CD14-positive monocyte (primary cell): Measurements from ENCODE around the gene DCPS. TPM values are rescaled to one million over a fixed set of nuclear protein-coding genes. Genes with fewer than 3 reads are reported as not detected.
A peak's percentile ranks its signal among the peaks of the same experiment; 100 is the strongest.

Experiments used
- DNase-seq, 3 donors: peaks; one replicate each; pipeline ENCODE4 v3.0.0-alpha.2; 2011 to 2022
- H2AFZ ChIP-seq: 2 replicates; pipeline ENCODE4 v1.6.0; 2012; ENCODE audit warnings: mild to moderate bottlenecking, low read depth, low read length, inconsistent platforms; ENCODE audit not compliant: insufficient read depth, poor library complexity, severe bottlenecking
- H3K27ac ChIP-seq, 2 donors: 1 replicate in 1 of 2; 2 replicates in 1 of 2; pipeline ENCODE4 v1.5.1; 2012 to 2013; ENCODE audit warnings: low read length in 2 of 2, control low read depth in 1 of 2, inconsistent platforms in 1 of 2, low read depth in 1 of 2, mild to moderate bottlenecking in 1 of 2
- H3K27me3 ChIP-seq, 2 donors: one replicate each; pipeline versions ENCODE4 v1.6.0 to v1.6.1; 2011 to 2013; ENCODE audit warnings: low read length in 2 of 2; ENCODE audit not compliant: control insufficient read depth in 2 of 2, insufficient read depth in 2 of 2
- H3K36me3 ChIP-seq, 2 donors: replicated peaks in 1 of 2; 1 replicate in 1 of 2; 2 replicates in 1 of 2; pipeline versions ENCODE4 v1.5.1 to v1.6.1; 2012 to 2013; ENCODE audit warnings: low read length in 2 of 2, control low read depth in 1 of 2, inconsistent platforms in 1 of 2, mild to moderate bottlenecking in 1 of 2; ENCODE audit not compliant: insufficient read depth in 2 of 2, control insufficient read depth in 1 of 2
- H3K4me1 ChIP-seq, 2 donors: 1 replicate in 1 of 2; 2 replicates in 1 of 2; pipeline versions ENCODE4 v1.5.1 to v1.6.1; 2012 to 2013; ENCODE audit warnings: low read length in 2 of 2, control low read depth in 1 of 2, inconsistent platforms in 1 of 2, mild to moderate bottlenecking in 1 of 2, moderate library complexity in 1 of 2; ENCODE audit not compliant: insufficient read depth in 2 of 2, control insufficient read depth in 1 of 2
- H3K4me2 ChIP-seq: replicated peaks from 2 replicates; pipeline ENCODE3; 2012; ENCODE audit warnings: low read length, moderate library complexity, mild to moderate bottlenecking; ENCODE audit not compliant: poor library complexity, severe bottlenecking; ENCODE audit errors: extremely low read depth
- H3K4me3 ChIP-seq, 3 experiments: fragments of 200-600 bp in 1 of 3; sonication (generic) in 1 of 3; replicated peaks in 1 of 3; 1 replicate in 2 of 3; 2 replicates in 1 of 3; pipeline ENCODE4 v1.5.1; 2011 to 2013; ENCODE audit warnings: low read length in 3 of 3, mild to moderate bottlenecking in 3 of 3, control low read depth in 2 of 3, low read depth in 2 of 3, inconsistent platforms in 1 of 3, moderate library complexity in 1 of 3
- H3K79me2 ChIP-seq: 2 replicates; pipeline ENCODE4 v1.6.0; 2012; ENCODE audit warnings: mild to moderate bottlenecking, control low read depth, inconsistent platforms, low read length, moderate library complexity; ENCODE audit not compliant: insufficient read depth
- H3K9ac ChIP-seq: 2 replicates; pipeline ENCODE4 v1.6.0; 2017; ENCODE audit warnings: low read length, mild to moderate bottlenecking; ENCODE audit not compliant: insufficient read depth, poor library complexity, severe bottlenecking
- H3K9me3 ChIP-seq, 2 donors: replicated peaks in 1 of 2; 1 replicate in 1 of 2; 2 replicates in 1 of 2; pipeline versions ENCODE4 v1.5.1 to v1.6.1; 2012 to 2013; ENCODE audit warnings: low read length in 2 of 2, control low read depth in 1 of 2; ENCODE audit not compliant: control insufficient read depth in 1 of 2, insufficient read depth in 1 of 2
- H4K20me1 ChIP-seq: 2 replicates; pipeline ENCODE4 v1.6.0; 2012; ENCODE audit warnings: mild to moderate bottlenecking, low read length, control low read depth, moderate library complexity; ENCODE audit not compliant: insufficient read depth
- H3K27ac Mint-ChIP-seq, 7 donors: one replicate each; pipeline ENCODE4 v1.8.0; 2020; ENCODE audit warnings: mild to moderate bottlenecking in 7 of 7, mixed read lengths in 7 of 7, moderate library complexity in 6 of 7, inconsistent platforms in 2 of 7
- H3K27me3 Mint-ChIP-seq, 3 donors: one replicate each; pipeline ENCODE4 v1.8.0; 2021 to 2022; ENCODE audit warnings: low read depth in 3 of 3, mild to moderate bottlenecking in 3 of 3, mixed read lengths in 3 of 3, moderate library complexity in 3 of 3, inconsistent platforms in 1 of 3
- H3K36me3 Mint-ChIP-seq, 2 donors: one replicate each; pipeline ENCODE4 v1.8.0; 2020; ENCODE audit warnings: mixed read lengths in 2 of 2, inconsistent platforms in 1 of 2, mild to moderate bottlenecking in 1 of 2
- H3K4me1 Mint-ChIP-seq: one replicate; pipeline ENCODE4 v1.8.0; 2020; ENCODE audit warnings: mild to moderate bottlenecking, mixed read lengths
- H3K4me3 Mint-ChIP-seq, 2 donors: one replicate each; pipeline ENCODE4 v1.8.0; 2020; ENCODE audit warnings: mild to moderate bottlenecking in 2 of 2, mixed read lengths in 2 of 2, moderate library complexity in 1 of 2
- H3K9me3 Mint-ChIP-seq, 7 donors: one replicate each; pipeline ENCODE4 v1.8.0; 2020 to 2022; ENCODE audit warnings: mixed read lengths in 7 of 7, mild to moderate bottlenecking in 6 of 7, moderate library complexity in 6 of 7, inconsistent platforms in 2 of 7
- WGBS: methylation state at CpG from one replicate; pipeline ENCODE4 v1.1.5; 2013; ENCODE audit warnings: missing lambda C conversion rate; ENCODE audit not compliant: insufficient coverage; 5-methylcytosine and 5-hydroxymethylcytosine counted together
- intact Hi-C, 2 donors: fragments of 100-400 bp; cut with micrococcal nuclease; formaldehyde crosslinking; loops; one replicate each; pipeline versions ENCODE4 v1.15.0 to v1.15.1; 2023
- polyA plus RNA-seq, 3 donors: library from polyadenylated mRNA; depleted of rRNA in 1 of 3; unstranded in 2 of 3; stranded (reverse) in 1 of 3; fragments of 300-500 nt in 2 of 3; fragments of >200 nt in 1 of 3; fragmentation: Illumina TruSeq in 2 of 3; gene quantifications; 1 replicate in 2 of 3; 2 replicates in 1 of 3; pipeline ENCODE4 v1.2.3, GENCODE V29; 2012 to 2021
- TF ChIP-seq, protein P1 (sequence below): fragments of 200-600 bp; IDR thresholded peaks from one replicate; pipeline ENCODE4 v1.8.0; 2022; ENCODE audit warnings: antibody characterized with exemption, mild to moderate bottlenecking

The DCPS gene
- polyA plus RNA-seq, 3 donors: 26.3 to 30.7 (median 30.4) TPM

GRCh38 chr11:126339863-126340434 is 36.1 kb downstream of the DCPS start:
- TF ChIP-seq, protein P1, sequence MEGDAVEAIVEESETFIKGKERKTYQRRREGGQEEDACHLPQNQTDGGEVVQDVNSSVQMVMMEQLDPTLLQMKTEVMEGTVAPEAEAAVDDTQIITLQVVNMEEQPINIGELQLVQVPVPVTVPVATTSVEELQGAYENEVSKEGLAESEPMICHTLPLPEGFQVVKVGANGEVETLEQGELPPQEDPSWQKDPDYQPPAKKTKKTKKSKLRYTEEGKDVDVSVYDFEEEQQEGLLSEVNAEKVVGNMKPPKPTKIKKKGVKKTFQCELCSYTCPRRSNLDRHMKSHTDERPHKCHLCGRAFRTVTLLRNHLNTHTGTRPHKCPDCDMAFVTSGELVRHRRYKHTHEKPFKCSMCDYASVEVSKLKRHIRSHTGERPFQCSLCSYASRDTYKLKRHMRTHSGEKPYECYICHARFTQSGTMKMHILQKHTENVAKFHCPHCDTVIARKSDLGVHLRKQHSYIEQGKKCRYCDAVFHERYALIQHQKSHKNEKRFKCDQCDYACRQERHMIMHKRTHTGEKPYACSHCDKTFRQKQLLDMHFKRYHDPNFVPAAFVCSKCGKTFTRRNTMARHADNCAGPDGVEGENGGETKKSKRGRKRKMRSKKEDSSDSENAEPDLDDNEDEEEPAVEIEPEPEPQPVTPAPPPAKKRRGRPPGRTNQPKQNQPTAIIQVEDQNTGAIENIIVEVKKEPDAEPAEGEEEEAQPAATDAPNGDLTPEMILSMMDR: no peak
- Histone ChIP-seq H3K9me3 (no peaks in the 10 kb centered on the region), H3K27ac (no peak overlapping the region), H3K79me2 (peaks cover 3% of the 10 kb centered on the region), H3K36me3 (peaks cover 47 to 83% of the 10 kb centered on the region in 2 donors), H2AFZ (no peak overlapping the region), H3K4me2 (no peak overlapping the region), H3K27me3 (no peaks in the 10 kb centered on the region), H3K4me3 (no peak overlapping the region), H3K4me1 (peaks cover 29% of the 10 kb centered on the region in 2 donors), H3K9ac (no peak overlapping the region), H4K20me1 (peaks cover 3% of the 10 kb centered on the region)
- peaks cover 41% of the 10 kb centered on the region for H3K4me1 Mint-ChIP-seq
- H3K36me3 Mint-ChIP-seq: peaks cover 79 to 85% of the 10 kb centered on the region in 2 donors
- no peaks in the 10 kb centered on the region for H3K9me3 Mint-ChIP-seq
- no peak for DNase-seq
- 93% methylated on average over 6 of the region's 11 CpGs for WGBS
- peak overlapping the region in 3 of 7 donors; percentile 9 to 42 (median 14) for H3K27ac Mint-ChIP-seq
- no peak overlapping the region for H3K4me3 Mint-ChIP-seq
- peaks cover 0 to 5% (median 5%) of the 10 kb centered on the region in 3 donors for H3K27me3 Mint-ChIP-seq
- intact Hi-C loops: no loop called here

DNA sequence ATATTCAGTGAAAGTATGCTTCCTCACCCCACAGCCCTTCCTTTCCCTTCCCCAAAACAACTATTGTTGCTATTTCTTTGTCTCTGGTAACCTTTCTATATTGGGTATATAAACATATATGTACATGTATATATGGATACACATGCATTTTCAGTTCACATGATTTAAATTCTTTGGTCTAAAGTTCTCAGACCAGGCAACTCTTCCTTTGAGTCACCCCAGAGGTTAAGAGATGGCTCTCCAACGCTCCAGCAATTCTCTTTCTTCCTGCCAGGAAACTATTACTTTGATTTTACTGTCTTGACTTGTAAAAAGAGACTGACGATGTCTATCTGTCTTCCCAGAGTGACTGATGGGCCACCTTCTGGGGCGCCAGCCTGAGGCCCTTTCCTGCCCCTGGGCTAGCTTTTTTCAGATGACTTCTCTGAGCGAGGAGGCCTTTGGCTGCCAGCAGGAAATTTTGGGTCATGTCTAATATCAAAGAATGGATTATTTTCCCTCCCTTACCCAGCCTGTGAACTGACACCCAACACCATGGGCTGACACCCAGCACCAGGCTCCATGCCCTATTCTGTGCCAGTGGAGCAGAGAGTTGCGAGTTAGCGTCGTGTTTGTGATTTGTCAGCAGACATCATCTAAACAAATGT is 37.2 kb downstream of the DCPS start:
- H3K4me1 ChIP-seq: peaks cover 38 to 39% of the 10 kb centered on the region in 2 donors
- H3K36me3 Mint-ChIP-seq: peaks cover 78 to 86% of the 10 kb centered on the region in 2 donors
- 60% methylated on average over 3 of the region's 7 CpGs for WGBS

More for the DNA sequence above, 37.2 kb downstream of the DCPS start:
- Histone ChIP-seq H2AFZ (no peak overlapping the region), H3K9me3 (no peaks in the 10 kb centered on the region), H4K20me1 (peaks cover 9% of the 10 kb centered on the region), H3K27me3 (no peaks in the 10 kb centered on the region), H3K4me2 (no peak overlapping the region), H3K9ac (no peak overlapping the region), H3K36me3 (peaks cover 50 to 78% of the 10 kb centered on the region in 2 donors), H3K4me3 (no peak overlapping the region), H3K79me2 (peaks cover 6% of the 10 kb centered on the region), H3K27ac (no peak overlapping the region)
- peaks cover 46% of the 10 kb centered on the region for H3K4me1 Mint-ChIP-seq
- H3K27ac Mint-ChIP-seq: peak overlapping the region in 2 of 7 donors; percentile 12 to 43
- H3K4me3 Mint-ChIP-seq: no peak overlapping the region
- peaks cover 0 to 9% (median 5%) of the 10 kb centered on the region in 3 donors for H3K27me3 Mint-ChIP-seq
- H3K9me3 Mint-ChIP-seq: no peaks in the 10 kb centered on the region
- intact Hi-C loops: no loop called here
- DNase-seq: no peak
- TF ChIP-seq, protein P1: no peak
